GM12878 (cell line): ENCODE data around the gene APH1B. TPM values are rescaled to one million over a fixed set of nuclear protein-coding genes. Genes with fewer than 3 reads are reported as not detected.

Source experiments
- ATAC-seq: fragments of 200-7000 bp; cut with Tn5 transposase; 3 replicates; pipeline ENCODE4 v1.9.1; 2020; ENCODE audit warnings: mild to moderate bottlenecking, moderate library complexity
- BruUV-seq: library from RNA; stranded (reverse); fragments of 400-500 nt; replicated peaks from 2 replicates; lab custom pipeline; 2021; lab: Mats Ljungman, UMichigan
- CTCF ChIA-PET: fragments of 300-600 bp; sonication (Branson Sonifier 250); formaldehyde crosslinking; extraction: SDS; loops from one replicate; lab custom pipeline; 2021; ENCODE audit warnings: inconsistent platforms; lab: Yijun Ruan, JAX
- POLR2A ChIA-PET: fragments of 350-600 bp; formaldehyde crosslinking; extraction: SDS; loops from one replicate; lab custom pipeline; 2021; ENCODE audit warnings: inconsistent platforms; lab: Charles Lee
- RAD21 ChIA-PET: fragments of 300-600 bp; sonication (Branson Sonifier 250); formaldehyde crosslinking; loops from one replicate; lab custom pipeline; 2023; ENCODE audit warnings: antibody characterized with exemption; ENCODE audit not compliant: unreplicated experiment; lab: Charles Lee
- SMC1A ChIA-PET: fragments of 300-600 bp; sonication (Branson Sonifier 250); formaldehyde crosslinking; loops from one replicate; lab custom pipeline; 2023; ENCODE audit not compliant: unreplicated experiment, uncharacterized antibody; lab: Charles Lee
- DNase-seq: peaks from one replicate; pipeline ENCODE4 v3.0.0-alpha.2; 2011; ENCODE audit warnings: low read depth, low spot score
- FAIRE-seq: peaks from 3 replicates; lab custom pipeline; 2011; peaks lifted over from hg19 to GRCh38; lab: Jason Lieb, UNC
- H2AFZ ChIP-seq: 2 replicates; pipeline ENCODE4 v1.6.0; 2011; ENCODE audit warnings: low read depth, low read length, control low read depth; ENCODE audit not compliant: control insufficient read depth
- H3K27ac ChIP-seq: 2 replicates; pipeline ENCODE4 v1.5.1; 2011; ENCODE audit warnings: control low read depth; ENCODE audit not compliant: control insufficient read depth, insufficient read depth
- H3K27me3 ChIP-seq, 2 experiments: replicated peaks in 1 of 2; 2 replicates each; pipeline versions ENCODE4 v1.6.0 to v1.6.1; 2011; ENCODE audit warnings: low read length in 1 of 2; ENCODE audit not compliant: control insufficient read depth in 2 of 2, insufficient read depth in 2 of 2
- H3K36me3 ChIP-seq, 2 experiments: 2 replicates each; pipeline ENCODE4 v1.5.1; 2011; ENCODE audit warnings: low read length in 1 of 2; ENCODE audit not compliant: control insufficient read depth in 2 of 2, insufficient read depth in 2 of 2
- H3K4me1 ChIP-seq: 2 replicates; pipeline ENCODE4 v1.6.1; 2011; ENCODE audit warnings: mild to moderate bottlenecking, low read length, moderate library complexity, mixed read lengths; ENCODE audit not compliant: control insufficient read depth, insufficient read depth
- H3K4me2 ChIP-seq: 2 replicates; pipeline ENCODE4 v1.6.0; 2011; ENCODE audit warnings: control low read depth; ENCODE audit not compliant: control insufficient read depth, insufficient read depth
- H3K4me3 ChIP-seq: fragments of 200-600 bp; sonication (generic); 2 replicates; pipeline ENCODE4 v1.5.1; 2016
- H3K79me2 ChIP-seq: 2 replicates; pipeline ENCODE4 v1.6.0; 2011; ENCODE audit warnings: low read length; ENCODE audit not compliant: control insufficient read depth, insufficient read depth
- H3K9ac ChIP-seq: 2 replicates; pipeline ENCODE4 v1.8.0; 2011; ENCODE audit warnings: low read length, control low read depth, mixed read lengths; ENCODE audit not compliant: control insufficient read depth, insufficient read depth
- H3K9me3 ChIP-seq: replicated peaks from 3 replicates; pipeline ENCODE4 v1.5.1; 2011; ENCODE audit warnings: mild to moderate bottlenecking, low read length; ENCODE audit not compliant: control insufficient read depth, insufficient read depth
- H4K20me1 ChIP-seq: 2 replicates; pipeline ENCODE4 v1.6.0; 2011; ENCODE audit not compliant: control insufficient read depth, insufficient read depth
- BHLHE40 ChIP-seq, 2 experiments: fragments of 450-650 bp in 1 of 2; IDR thresholded peaks; 2 replicates each; pipeline ENCODE4 v1.6.1; 2011 to 2017; ENCODE audit warnings: low read depth in 2 of 2, borderline replicate concordance in 1 of 2, improper control_type of control experiment in 1 of 2, low read length in 1 of 2, mild to moderate bottlenecking in 1 of 2
- EZH2 ChIP-seq: IDR thresholded peaks from 2 replicates; pipeline ENCODE4 v1.6.1; 2012; ENCODE audit warnings: low read depth, mild to moderate bottlenecking, control low read depth, inconsistent platforms, low read length, borderline replicate concordance; ENCODE audit not compliant: control insufficient read depth
- HDAC2 ChIP-seq: fragments of 200-600 bp; sonication (generic); IDR thresholded peaks from 2 replicates; pipeline ENCODE4 v1.6.1; 2017
- NR2C1 ChIP-seq: fragments of 450-650 bp; IDR thresholded peaks from 2 replicates; pipeline ENCODE4 v1.6.1; 2017; ENCODE audit warnings: antibody characterized with exemption, mild to moderate bottlenecking, moderate library complexity
- WGBS: methylation state at CpG from one replicate; pipeline ENCODE4 v1.1.6; 2016; ENCODE audit warnings: low lambda C conversion rate; ENCODE audit not compliant: insufficient replicate concordance, insufficient coverage; ENCODE audit errors: missing lambda C conversion rate; 5-methylcytosine and 5-hydroxymethylcytosine counted together
- in situ Hi-C: fragments of 300-500 bp; cut with MboI; formaldehyde crosslinking; loops from 9 replicates; pipeline ENCODE4 v1.14.3; 2018; ENCODE audit warnings: mixed read lengths
- intact Hi-C: fragments of 100-400 bp; cut with micrococcal nuclease; formaldehyde crosslinking; loops from one replicate; pipeline ENCODE4 v1.14.2; 2022; ENCODE audit not compliant: unreplicated experiment
- polyA plus RNA-seq, 11 experiments: library from polyadenylated mRNA; depleted of rRNA in 4 of 11; unstranded in 6 of 11; stranded (reverse) in 5 of 11; fragments of >200 nt; fragmentation: Nextera tagmentation in 4 of 11; fragmentation: Illumina TruSeq in 1 of 11; extraction: Ambion mirVana in 4 of 11; extraction: Trizol in 1 of 11; gene quantifications; 1 replicate in 1 of 11; 2 replicates in 10 of 11; pipeline versions ENCODE4 v1.2.1 to v1.2.3, GENCODE V29; 2011 to 2016; ENCODE audit warnings: inconsistent platforms in 2 of 11, missing spikeins in 2 of 11, low read depth in 1 of 11
- total RNA-seq, 4 experiments: library from RNA; depleted of rRNA in 3 of 4; stranded (reverse); fragments of >200 nt in 3 of 4; fragmentation: Illumina TruSeq in 1 of 4; extraction: Trizol in 1 of 4; gene quantifications; 2 replicates each; pipeline versions ENCODE4 v1.2.1 to v1.2.3, GENCODE V29; 2013 to 2021

APH1B gene
- total and polyA plus RNA-seq, 10 of the 15 experiments (the other 5 are each of a cell fraction or from before 2014, with no cell fraction given) = 5.0 to 20.8 (median 11.1) TPM

DNA sequence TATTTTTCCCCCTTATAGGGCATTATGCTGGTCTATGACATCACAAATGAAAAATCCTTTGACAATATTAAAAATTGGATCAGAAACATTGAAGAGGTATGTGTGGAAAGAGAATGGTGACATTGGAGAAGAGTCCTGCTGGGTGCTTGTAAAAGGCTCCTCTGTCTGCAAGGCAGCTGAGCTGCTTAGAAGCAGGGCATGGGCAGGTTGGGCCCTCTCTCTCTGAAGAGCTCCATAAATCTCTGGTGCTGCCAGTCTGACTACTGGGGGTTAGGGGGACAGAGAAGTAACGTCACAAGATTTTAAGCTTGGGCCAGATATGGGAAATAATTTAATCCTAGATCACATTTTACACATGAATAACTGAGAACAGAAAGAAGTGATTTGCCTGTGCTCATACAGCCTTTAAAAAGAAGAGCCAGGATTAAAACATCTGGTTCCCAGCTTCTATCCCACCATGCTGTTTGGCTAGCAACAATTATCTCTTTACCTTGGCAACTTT is 21.9 kb upstream of the APH1B start (continued):
- no peak for TF ChIP-seq HDAC2
- TF ChIP-seq EZH2 = no peak
- no peak for TF ChIP-seq BHLHE40 (IDR thresholded peaks at IDR 0.05; ENCODE audit: borderline replicate concordance in 1 of 2, low read depth in 2 of 2, low read length in 1 of 2)

DNA sequence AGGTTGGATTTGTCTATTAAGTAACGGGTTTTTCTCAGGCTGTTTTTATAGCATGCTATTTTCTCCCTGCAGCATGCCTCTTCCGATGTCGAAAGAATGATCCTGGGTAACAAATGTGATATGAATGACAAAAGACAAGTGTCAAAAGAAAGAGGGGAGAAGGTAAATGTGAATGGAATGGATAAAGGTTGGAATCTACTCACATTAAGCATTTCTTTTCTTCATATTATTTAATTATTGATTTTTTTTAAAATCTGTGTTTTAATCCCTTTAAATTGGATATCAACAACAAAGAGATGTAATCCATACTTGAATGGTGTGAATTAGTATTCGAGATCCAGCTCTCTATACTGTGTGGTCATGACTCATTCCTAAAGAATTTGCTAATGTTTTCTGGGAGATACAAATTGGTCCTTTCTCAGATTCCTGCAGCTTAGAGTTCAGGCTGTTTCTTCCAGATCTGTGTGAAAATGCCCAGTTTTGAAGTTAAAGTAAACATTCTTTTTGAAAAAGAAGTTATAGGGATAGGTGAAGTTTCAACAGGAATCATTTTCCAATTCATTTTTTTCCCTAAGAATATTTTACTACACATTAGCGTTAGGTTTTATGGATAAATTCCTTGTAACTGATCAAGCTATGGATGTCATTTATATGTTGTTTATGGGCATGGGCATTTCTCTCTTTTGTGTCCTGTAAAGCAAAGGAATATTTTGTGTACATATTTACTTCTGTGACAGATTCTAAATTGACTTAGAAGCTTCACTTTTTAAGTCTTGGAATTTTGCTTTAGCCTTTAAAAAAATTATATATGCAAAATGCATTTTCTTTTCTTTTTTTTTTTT is 20.8 kb upstream of the APH1B start:
- Histone ChIP-seq H3K27me3 (no peaks in the 10 kb centered on the region), H3K79me2 (no peaks in the 10 kb centered on the region), H4K20me1 (no peaks in the 10 kb centered on the region), H3K9ac (no peak overlapping the region), H3K4me2 (no peak overlapping the region), H3K4me1 (no peaks in the 10 kb centered on the region), H2AFZ (no peak overlapping the region), H3K36me3 (peaks cover 0 to 10% of the 10 kb centered on the region in 2 experiments), H3K4me3 (no peak overlapping the region), H3K27ac (no peak overlapping the region), H3K9me3 (no peaks in the 10 kb centered on the region)
- no peak for TF ChIP-seq NR2C1
- ChIA-PET RAD21 (no interaction called here), POLR2A (interaction anchor here (0.5 to 0.7 kb wide), 2 partner anchors 155 to 471 kb away, joined by 3 read pairs; no protein-coding TSS in a partner anchor), CTCF (no interaction called here), SMC1A (interaction anchor here (0.8 to 1.2 kb wide), 3 partner anchors 13 to 90 kb away, joined by 3 read pairs; no protein-coding TSS in a partner anchor)
- FAIRE-seq (no peak), ATAC-seq (no peak), DNase-seq (no peak)
- intact Hi-C loops (loop anchor here (2.0 kb wide), 1 partner anchor 68 kb away; the partner anchor contains the start of gene RAB8B), in situ Hi-C loops (no loop called here)
- no TSS peak for BruUV-seq
- 98% methylated on average over 5 of the region's 5 CpGs for WGBS
